Mesenchymal stem cell (in vitro differentiated cells and primary cell): ENCODE data around the gene TMEM208.

Experiments used
- DNase-seq: peaks from one replicate; pipeline ENCODE4 v3.0.0-alpha.2; 2013
- H2AFZ ChIP-seq: one replicate; pipeline ENCODE4 v1.6.1; 2013; ENCODE audit warnings: low read depth, mild to moderate bottlenecking, control low read depth, inconsistent platforms, low read length, moderate library complexity
- H2AK5ac ChIP-seq: 2 replicates; pipeline ENCODE4 v1.6.1; 2013; ENCODE audit warnings: low read length, moderate library complexity, mild to moderate bottlenecking, inconsistent platforms; ENCODE audit not compliant: severe bottlenecking
- H2BK120ac ChIP-seq: one replicate; pipeline ENCODE4 v1.6.1; 2013; ENCODE audit warnings: low read depth, mild to moderate bottlenecking, inconsistent platforms, low read length, moderate library complexity
- H2BK12ac ChIP-seq, 2 experiments: one replicate each; pipeline ENCODE4 v1.6.1; 2013; ENCODE audit warnings: inconsistent platforms in 2 of 2, low read length in 2 of 2, mild to moderate bottlenecking in 2 of 2, moderate library complexity in 2 of 2, control low read depth in 1 of 2
- H2BK15ac ChIP-seq: one replicate; pipeline ENCODE4 v1.6.1; 2013; ENCODE audit warnings: mild to moderate bottlenecking, low read depth, inconsistent platforms; ENCODE audit not compliant: poor library complexity, severe bottlenecking
- H2BK5ac ChIP-seq: 2 replicates; pipeline ENCODE4 v1.6.1; 2013; ENCODE audit warnings: low read depth, mild to moderate bottlenecking, low read length, control low read depth, inconsistent platforms; ENCODE audit not compliant: poor library complexity, severe bottlenecking
- H3K14ac ChIP-seq, 2 experiments: one replicate each; pipeline ENCODE4 v1.6.1; 2013; ENCODE audit warnings: inconsistent platforms in 2 of 2, low read length in 2 of 2, control low read depth in 1 of 2, mild to moderate bottlenecking in 1 of 2, moderate library complexity in 1 of 2
- H3K18ac ChIP-seq, 2 experiments: one replicate each; pipeline ENCODE4 v1.6.1; 2013; ENCODE audit warnings: inconsistent platforms in 2 of 2, low read length in 2 of 2, control low read depth in 1 of 2, low read depth in 1 of 2, mild to moderate bottlenecking in 1 of 2
- H3K23ac ChIP-seq, 2 experiments: one replicate each; pipeline ENCODE4 v1.6.1; 2013; ENCODE audit warnings: inconsistent platforms in 2 of 2, low read length in 2 of 2, mild to moderate bottlenecking in 2 of 2, moderate library complexity in 2 of 2, control low read depth in 1 of 2
- H3K27ac ChIP-seq: 2 replicates; pipeline ENCODE4 v1.5.1; 2013; ENCODE audit warnings: mild to moderate bottlenecking, moderate library complexity, low read length, control low read depth, inconsistent platforms; ENCODE audit not compliant: poor library complexity, severe bottlenecking
- H3K27me3 ChIP-seq, 2 experiments: 2 replicates each; pipeline versions ENCODE4 v1.6.1 to v1.7.0; 2013; ENCODE audit warnings: low read length in 2 of 2, mild to moderate bottlenecking in 2 of 2, moderate library complexity in 2 of 2, control low read depth in 1 of 2, inconsistent platforms in 1 of 2; ENCODE audit not compliant: control insufficient read depth in 1 of 2, insufficient read depth in 1 of 2
- H3K36me3 ChIP-seq, 2 experiments: 2 replicates each; pipeline versions ENCODE4 v1.6.1 to v1.7.0; 2013; ENCODE audit warnings: low read length in 2 of 2, control low read depth in 1 of 2, inconsistent platforms in 1 of 2, low read depth in 1 of 2, mild to moderate bottlenecking in 1 of 2; ENCODE audit not compliant: insufficient read depth in 2 of 2, control insufficient read depth in 1 of 2
- H3K4ac ChIP-seq, 2 experiments: one replicate each; pipeline ENCODE4 v1.6.1; 2013; ENCODE audit warnings: inconsistent platforms in 2 of 2, low read length in 2 of 2, mild to moderate bottlenecking in 2 of 2, moderate library complexity in 2 of 2, control low read depth in 1 of 2, low read depth in 1 of 2
- H3K4me1 ChIP-seq: 2 replicates; pipeline ENCODE4 v1.6.1; 2013; ENCODE audit warnings: low read depth, low read length, control low read depth; ENCODE audit not compliant: control insufficient read depth, insufficient read depth
- H3K4me2 ChIP-seq: 2 replicates; pipeline ENCODE4 v1.6.1; 2013; ENCODE audit warnings: low read length, mild to moderate bottlenecking, inconsistent platforms; ENCODE audit not compliant: poor library complexity, severe bottlenecking
- H3K4me3 ChIP-seq, 2 experiments: 2 replicates each; pipeline versions ENCODE4 v1.5.1 to v1.7.0; 2013; ENCODE audit warnings: low read length in 2 of 2, mild to moderate bottlenecking in 2 of 2, control low read depth in 1 of 2, low read depth in 1 of 2; ENCODE audit not compliant: insufficient read depth in 1 of 2
- H3K79me1 ChIP-seq: replicated peaks from 2 replicates; pipeline ENCODE4 v1.6.1; 2013; ENCODE audit warnings: mild to moderate bottlenecking, control low read depth, low read length, inconsistent platforms; ENCODE audit not compliant: poor library complexity, severe bottlenecking
- H3K9ac ChIP-seq: 2 replicates; pipeline ENCODE4 v1.7.0; 2013; ENCODE audit warnings: mild to moderate bottlenecking, low read length, moderate library complexity
- H3K9me3 ChIP-seq: 2 replicates; pipeline ENCODE4 v1.7.0; 2013; ENCODE audit warnings: mild to moderate bottlenecking, low read length; ENCODE audit not compliant: control insufficient read depth
- H4K8ac ChIP-seq: one replicate; pipeline ENCODE4 v1.6.1; 2013; ENCODE audit warnings: inconsistent platforms, mild to moderate bottlenecking, low read length, moderate library complexity
- H4K91ac ChIP-seq: one replicate; pipeline ENCODE4 v1.6.1; 2013; ENCODE audit warnings: mild to moderate bottlenecking, low read length, inconsistent platforms
- WGBS: methylation state at CpG from one replicate; pipeline ENCODE4 v1.1.7; 2013; ENCODE audit warnings: mixed read lengths; 5-methylcytosine and 5-hydroxymethylcytosine counted together

Gene TMEM208

GRCh38 chr16:67191995-67192681, 34.8 kb upstream of the TMEM208 start, which contains the start of gene E2F4:
E2F4 (plus strand) TSS chr16:67192155; CDS start chr16:67192228, 73 bp downstream.
- H3K4me1 ChIP-seq, result peaks cover 26% of the 10 kb centered on the region
- H3K27ac ChIP-seq, result no peak within 1 kb of the TSS
- H2BK120ac ChIP-seq, result no peak within 1 kb of the TSS
- no peak within 1 kb of the TSS for H3K23ac ChIP-seq
- H4K8ac ChIP-seq, result peak within 1 kb of the TSS; percentile 97
- peak within 1 kb of the TSS; percentile 1 for H4K91ac ChIP-seq
- H3K27me3 ChIP-seq, result no peaks in the 10 kb centered on the region
- H2BK12ac ChIP-seq, result no peak within 1 kb of the TSS
- H3K79me1 ChIP-seq, result peaks cover 24% of the 10 kb centered on the region
- peak within 1 kb of the TSS; percentile 89 to 95 for H3K18ac ChIP-seq
- H2BK5ac ChIP-seq, result no peak within 1 kb of the TSS
- WGBS, result under 1% methylated on average over 54 of the region's 54 CpGs
- peak within 1 kb of the TSS; percentile 81 for H3K4me2 ChIP-seq
- H3K14ac ChIP-seq, result peak within 1 kb of the TSS in 1 of 2 experiments; percentile 89
- H3K9me3 ChIP-seq, result no peaks in the 10 kb centered on the region
- H2AK5ac ChIP-seq, result no peak within 1 kb of the TSS
- H3K4ac ChIP-seq, result peak within 1 kb of the TSS; percentile 62 to 88
- H2AFZ ChIP-seq, result peak within 1 kb of the TSS; percentile 81
- H3K9ac ChIP-seq, result peak within 1 kb of the TSS; percentile 98
- peaks cover 40% of the 10 kb centered on the region in 2 experiments for H3K36me3 ChIP-seq
- DNase-seq, result peak; percentile 93
- peak within 1 kb of the TSS; percentile 97 to 99 for H3K4me3 ChIP-seq
- no peak within 1 kb of the TSS for H2BK15ac ChIP-seq

- H3K23ac ChIP-seq, result no peak overlapping the region
- no peak overlapping the region for H2BK5ac ChIP-seq
- H4K91ac ChIP-seq, result no peak overlapping the region
- H2BK120ac ChIP-seq, result no peak overlapping the region
- peaks cover 27% of the 10 kb centered on the region for H3K79me1 ChIP-seq
- H3K9me3 ChIP-seq, result no peaks in the 10 kb centered on the region
- no peaks in the 10 kb centered on the region for H3K27me3 ChIP-seq
- peaks cover 29% of the 10 kb centered on the region for H3K4me1 ChIP-seq
- H3K9ac ChIP-seq, result peak overlapping the region; percentile 98
- H3K4me3 ChIP-seq, result peak overlapping the region; percentile 97 to 99
- 42% methylated on average over 17 of the region's 17 CpGs for WGBS
- peaks cover 47% of the 10 kb centered on the region in 2 experiments for H3K36me3 ChIP-seq
- peak overlapping the region; percentile 30 to 62 for H3K4ac ChIP-seq
- DNase-seq, result no peak
- H4K8ac ChIP-seq, result peak overlapping the region; percentile 97
- H3K27ac ChIP-seq, result no peak overlapping the region
- no peak overlapping the region for H2AK5ac ChIP-seq
- no peak overlapping the region for H2AFZ ChIP-seq
- H2BK15ac ChIP-seq, result no peak overlapping the region
- peak overlapping the region; percentile 81 for H3K4me2 ChIP-seq
- peak overlapping the region in 1 of 2 experiments; percentile 61 for H3K18ac ChIP-seq
- peak overlapping the region in 1 of 2 experiments; percentile 63 for H3K14ac ChIP-seq
- no peak overlapping the region for H2BK12ac ChIP-seq
Measured at GRCh38 chr16:67192781-67193361, 34.1 kb upstream of the TMEM208 start.

DNA sequence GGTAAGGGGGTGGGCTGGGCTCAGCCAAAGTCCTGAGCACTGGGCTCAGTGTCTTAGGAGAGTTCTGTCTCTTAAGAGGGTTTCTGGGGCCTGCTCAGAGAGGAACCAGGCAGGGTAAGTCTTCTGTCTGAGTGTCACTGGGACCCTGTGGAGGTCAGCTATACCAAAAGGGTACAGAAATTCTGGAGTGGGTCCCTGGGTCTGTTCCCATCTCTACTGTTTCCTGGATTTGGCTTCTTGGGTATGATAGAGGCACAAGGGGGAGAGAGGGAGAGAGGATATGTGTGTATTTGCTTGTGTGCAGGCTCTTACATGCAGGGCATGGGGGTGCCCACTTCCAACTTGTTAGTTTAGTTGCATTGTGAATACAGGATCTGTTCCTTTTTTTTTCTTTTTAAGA, 33.4 kb upstream of the TMEM208 start:
- H3K4me2 ChIP-seq, result peak overlapping the region; percentile 25
- H3K36me3 ChIP-seq, result peaks cover 54% of the 10 kb centered on the region in 2 experiments
- H4K91ac ChIP-seq, result no peak overlapping the region

GRCh38 chr16:67194260-67194659, 32.7 kb upstream of the TMEM208 start:
- no peaks in the 10 kb centered on the region for H3K9me3 ChIP-seq
- H4K8ac ChIP-seq, result no peak overlapping the region
- no peak overlapping the region for H2AK5ac ChIP-seq
- H2AFZ ChIP-seq, result no peak overlapping the region
- H3K9ac ChIP-seq, result peak overlapping the region; percentile 98
- H3K36me3 ChIP-seq, result peaks cover 56 to 59% of the 10 kb centered on the region in 2 experiments
- WGBS, result 100% methylated on average over 4 of the region's 6 CpGs
- H3K4me1 ChIP-seq, result peaks cover 36% of the 10 kb centered on the region
- no peak overlapping the region for H3K4ac ChIP-seq
- no peak overlapping the region for H2BK120ac ChIP-seq
- H3K27ac ChIP-seq, result no peak overlapping the region
- peak overlapping the region in 1 of 2 experiments; percentile 99 for H3K4me3 ChIP-seq
- H3K23ac ChIP-seq, result no peak overlapping the region
- H3K18ac ChIP-seq, result no peak overlapping the region
- H3K79me1 ChIP-seq, result peaks cover 30% of the 10 kb centered on the region
- no peak overlapping the region for H4K91ac ChIP-seq
- H3K4me2 ChIP-seq, result no peak overlapping the region
- no peaks in the 10 kb centered on the region for H3K27me3 ChIP-seq
- H2BK5ac ChIP-seq, result no peak overlapping the region
- no peak overlapping the region for H2BK12ac ChIP-seq
- DNase-seq, result no peak
- no peak overlapping the region for H3K14ac ChIP-seq
- no peak overlapping the region for H2BK15ac ChIP-seq

More for the DNA sequence above, 33.4 kb upstream of the TMEM208 start:
- Histone ChIP-seq H2BK5ac (no peak overlapping the region), H3K4me1 (peaks cover 33% of the 10 kb centered on the region), H2BK12ac (peak overlapping the region in 1 of 2 experiments; percentile 22), H2AFZ (no peak overlapping the region), H3K4ac (no peak overlapping the region), H3K14ac (no peak overlapping the region), H3K18ac (no peak overlapping the region), H3K27me3 (no peaks in the 10 kb centered on the region), H3K27ac (no peak overlapping the region), H2AK5ac (no peak overlapping the region), H3K9ac (peak overlapping the region; percentile 98), H3K4me3 (peak overlapping the region in 1 of 2 experiments; percentile 99), H4K8ac (no peak overlapping the region), H3K79me1 (peaks cover 28% of the 10 kb centered on the region), H2BK120ac (no peak overlapping the region), H2BK15ac (no peak overlapping the region), H3K23ac (no peak overlapping the region), H3K9me3 (no peaks in the 10 kb centered on the region)
- no peak for DNase-seq
